GM21423 (cell line): ENCODE results near the gene NUP133.
"Not testable (repeated sequence)": the region's sequence is repeated elsewhere in the genome, so short reads cannot be mapped to it uniquely, and the experiment has no call there.

Source experiments
- ATAC-seq: cut with Tn5 transposase; IDR thresholded peaks from one replicate; pipeline ENCODE4 v1.9.1; 2021; ENCODE audit warnings: mild to moderate bottlenecking, moderate library complexity; ENCODE audit not compliant: unreplicated experiment

The NUP133 gene

GRCh38 chr1:229420224-229420623 is 87.9 kb downstream of the NUP133 start:
- ATAC-seq, result no peak

- ATAC-seq, result not testable (repeated sequence)
Observed at GRCh38 chr1:229418586-229418985, 89.6 kb downstream of the NUP133 start.

GRCh38 chr1:229412810-229413209 is 95.3 kb downstream of the NUP133 start:
- ATAC-seq, result not testable (repeated sequence)

- ATAC-seq, result no peak
Observed at GRCh38 chr1:229412056-229412455, 96.1 kb downstream of the NUP133 start.

GRCh38 chr1:229411434-229412055 is 96.6 kb downstream of the NUP133 start:
- no peak for ATAC-seq

- no peak for ATAC-seq
Observed at GRCh38 chr1:229410692-229411433, 97.3 kb downstream of the NUP133 start.

- ATAC-seq, result no peak
Observed at GRCh38 chr1:229410370-229410691, 97.8 kb downstream of the NUP133 start.

GRCh38 chr1:229409616-229410369 is 98.3 kb downstream of the NUP133 start:
- no peak for ATAC-seq

GRCh38 chr1:229408458-229409037 is 99.6 kb downstream of the NUP133 start:
- no peak for ATAC-seq

- ATAC-seq, result no peak
Observed at GRCh38 chr1:229407206-229408026, 100.7 kb downstream of the NUP133 start.

- ATAC-seq, result no peak
Observed at GRCh38 chr1:229406798-229407197, 101.3 kb downstream of the NUP133 start.

GRCh38 chr1:229403573-229403972 is 104.6 kb downstream of the NUP133 start:
- no peak for ATAC-seq

- no peak for ATAC-seq
Observed at GRCh38 chr1:229402993-229403392, 105.1 kb downstream of the NUP133 start.

- ATAC-seq, result not testable (repeated sequence)
Observed at GRCh38 chr1:229402329-229402728, 105.8 kb downstream of the NUP133 start.

GRCh38 chr1:229397762-229398161 is 110.4 kb downstream of the NUP133 start:
- no peak for ATAC-seq

- ATAC-seq, result no peak
Observed at GRCh38 chr1:229396585-229397206, 111.4 kb downstream of the NUP133 start.

- not testable (repeated sequence) for ATAC-seq
Observed at GRCh38 chr1:229394517-229394916, 113.6 kb downstream of the NUP133 start.

- no peak for ATAC-seq
Observed at GRCh38 chr1:229392936-229393335, 115.2 kb downstream of the NUP133 start.
